ENCODE results near the gene SEMA3F.

SEMA3F gene

GRCh38 chr3:50157827-50158529 lies 2.9 kb downstream of the SEMA3F start:
- no peak for DNase-seq

GRCh38 chr3:50158530-50159146 lies 3.5 kb downstream of the SEMA3F start:
- no peak for DNase-seq

- no peak for DNase-seq
Measured at GRCh38 chr3:50160561-50160983, 5.4 kb downstream of the SEMA3F start.

GRCh38 chr3:50161320-50161719 lies 6.2 kb downstream of the SEMA3F start:
- no peak for DNase-seq

- no peak for DNase-seq
Measured at GRCh38 chr3:50162034-50162883, 7.1 kb downstream of the SEMA3F start.

GRCh38 chr3:50163572-50164455 lies 8.7 kb downstream of the SEMA3F start:
- DNase-seq = no peak

- no peak for DNase-seq
Measured at GRCh38 chr3:50164481-50164880, 9.4 kb downstream of the SEMA3F start.

GRCh38 chr3:50164984-50165909 lies 10.1 kb downstream of the SEMA3F start:
- no peak for DNase-seq

GRCh38 chr3:50165910-50166538 lies 10.9 kb downstream of the SEMA3F start:
- no peak for DNase-seq

GRCh38 chr3:50166620-50167019 lies 11.5 kb downstream of the SEMA3F start:
- no peak for DNase-seq

GRCh38 chr3:50167069-50167840 lies 12.1 kb downstream of the SEMA3F start:
- no peak for DNase-seq

GRCh38 chr3:50167841-50168209 lies 12.7 kb downstream of the SEMA3F start:
- DNase-seq = no peak

GRCh38 chr3:50168388-50168787 lies 13.3 kb downstream of the SEMA3F start:
- no peak for DNase-seq

GRCh38 chr3:50168791-50169190 lies 13.7 kb downstream of the SEMA3F start:
- no peak for DNase-seq

- DNase-seq = no peak
Measured at GRCh38 chr3:50169232-50169832, 14.2 kb downstream of the SEMA3F start.

- no peak for DNase-seq
Measured at GRCh38 chr3:50169858-50170257, 14.7 kb downstream of the SEMA3F start.

GRCh38 chr3:50170689-50171088 lies 15.6 kb downstream of the SEMA3F start:
- no peak for DNase-seq

GRCh38 chr3:50171540-50172301 lies 16.6 kb downstream of the SEMA3F start:
- no peak for DNase-seq

GRCh38 chr3:50172626-50173220 lies 17.6 kb downstream of the SEMA3F start:
- DNase-seq = no peak

Measured in NCI-H774 (cell line).